Keratinocyte (primary cell): ENCODE data around the gene SYNDIG1. TPM values are rescaled to one million over a fixed set of nuclear protein-coding genes. Genes with fewer than 3 reads are reported as not detected.

ENCODE experiments used
- DNase-seq: peaks from one replicate; pipeline ENCODE4 v3.0.0-alpha.2; 2011; ENCODE audit warnings: low read depth, missing footprints, low spot score
- FAIRE-seq: peaks from 2 replicates; lab custom pipeline; 2011; peaks lifted over from hg19 to GRCh38; lab: Jason Lieb, UNC
- H2AFZ ChIP-seq: 2 replicates; pipeline ENCODE4 v1.6.0; 2012; ENCODE audit warnings: low read length, control low read depth, inconsistent platforms; ENCODE audit not compliant: control insufficient read depth
- H3K27ac ChIP-seq: 2 replicates; pipeline ENCODE4 v1.5.1; 2011; ENCODE audit warnings: low read length; ENCODE audit not compliant: control insufficient read depth, insufficient read depth
- H3K27me3 ChIP-seq: 3 replicates; pipeline ENCODE4 v1.6.0; 2011; ENCODE audit warnings: low read length; ENCODE audit not compliant: control insufficient read depth, insufficient read depth; ENCODE audit errors: extremely low read depth
- H3K36me3 ChIP-seq, 2 experiments: 2 replicates in 1 of 2; 3 replicates in 1 of 2; pipeline ENCODE4 v1.5.1; 2011; ENCODE audit warnings: low read length in 2 of 2, mild to moderate bottlenecking in 1 of 2; ENCODE audit not compliant: control insufficient read depth in 2 of 2, insufficient read depth in 2 of 2; ENCODE audit errors: extremely low read depth in 1 of 2
- H3K4me1 ChIP-seq: 3 replicates; pipeline ENCODE4 v1.5.1; 2011; ENCODE audit warnings: low read length; ENCODE audit not compliant: control insufficient read depth, insufficient read depth; ENCODE audit errors: extremely low read depth
- H3K4me2 ChIP-seq: 3 replicates; pipeline ENCODE4 v1.6.0; 2011; ENCODE audit warnings: low read depth, low read length; ENCODE audit not compliant: control insufficient read depth, insufficient read depth; ENCODE audit errors: extremely low read depth
- H3K4me3 ChIP-seq, 3 experiments: fragments of 200-600 bp in 1 of 3; sonication (generic) in 1 of 3; 2 replicates in 2 of 3; 3 replicates in 1 of 3; pipeline ENCODE4 v1.5.1; 2011 to 2016; ENCODE audit warnings: low read length in 3 of 3, mild to moderate bottlenecking in 3 of 3, control low read depth in 2 of 3, inconsistent platforms in 1 of 3, low read depth in 1 of 3, mixed read lengths in 1 of 3, mixed run types in 1 of 3, moderate library complexity in 1 of 3; ENCODE audit not compliant: control insufficient read depth in 2 of 3, insufficient read depth in 2 of 3; ENCODE audit errors: extremely low read depth in 1 of 3
- H3K79me2 ChIP-seq: 2 replicates; pipeline ENCODE4 v1.6.0; 2012; ENCODE audit warnings: low read length; ENCODE audit not compliant: control insufficient read depth, insufficient read depth
- H3K9ac ChIP-seq: 3 replicates; pipeline ENCODE4 v1.6.0; 2011; ENCODE audit warnings: low read length; ENCODE audit not compliant: control insufficient read depth, insufficient read depth; ENCODE audit errors: extremely low read depth
- H3K9me1 ChIP-seq: 3 replicates; pipeline ENCODE4 v1.6.0; 2011; ENCODE audit warnings: low read length; ENCODE audit not compliant: control insufficient read depth, insufficient read depth; ENCODE audit errors: extremely low read depth
- H3K9me3 ChIP-seq: 2 replicates; pipeline ENCODE4 v1.5.1; 2012; ENCODE audit warnings: low read depth, low read length; ENCODE audit not compliant: control insufficient read depth
- H4K20me1 ChIP-seq: 3 replicates; pipeline ENCODE4 v1.6.0; 2011; ENCODE audit warnings: low read length; ENCODE audit not compliant: control insufficient read depth, insufficient read depth; ENCODE audit errors: extremely low read depth
- CTCF ChIP-seq, 3 experiments: IDR thresholded peaks in 1 of 3; conservative IDR thresholded peaks in 1 of 3; optimal IDR thresholded peaks in 1 of 3; 2 replicates in 2 of 3; 3 replicates in 1 of 3; pipeline versions ENCODE3 to v1.5.1; 2011; ENCODE audit warnings: low read length in 3 of 3, mild to moderate bottlenecking in 3 of 3, moderate library complexity in 2 of 3, control low read depth in 1 of 3, inconsistent platforms in 1 of 3; ENCODE audit not compliant: insufficient read depth in 2 of 3; ENCODE audit errors: extremely low read depth in 1 of 3
- EZH2 ChIP-seq: IDR thresholded peaks from one replicate; pipeline ENCODE4 v1.6.1; 2012; ENCODE audit warnings: inconsistent platforms, mild to moderate bottlenecking, low read length, moderate library complexity
- dilution Hi-C: fragments of 300-500 bp; cut with MboI; formaldehyde crosslinking; loops from one replicate; pipeline ENCODE4 v1.7.0; 2020; ENCODE audit warnings: low sequenced_read_pairs; ENCODE audit not compliant: extremely low pct_ligation_motif_present
- polyA plus RNA-seq, 5 experiments: library from polyadenylated mRNA; depleted of rRNA in 3 of 5; stranded (reverse) in 3 of 5; stranded (forward) in 1 of 5; unstranded in 1 of 5; fragments of >200 nt; gene quantifications; 1 replicate in 1 of 5; 2 replicates in 3 of 5; 3 replicates in 1 of 5; pipeline versions ENCODE4 v1.2.1 to v1.2.3, GENCODE V29; 2011 to 2012; ENCODE audit warnings: missing spikeins in 2 of 5, low read depth in 1 of 5, low replicate concordance in 1 of 5

Gene SYNDIG1
- polyA plus RNA-seq, 1 donor (not counting 4 experiments of a cell fraction or from before 2014, with no cell fraction given) = 0.38 TPM

DNA sequence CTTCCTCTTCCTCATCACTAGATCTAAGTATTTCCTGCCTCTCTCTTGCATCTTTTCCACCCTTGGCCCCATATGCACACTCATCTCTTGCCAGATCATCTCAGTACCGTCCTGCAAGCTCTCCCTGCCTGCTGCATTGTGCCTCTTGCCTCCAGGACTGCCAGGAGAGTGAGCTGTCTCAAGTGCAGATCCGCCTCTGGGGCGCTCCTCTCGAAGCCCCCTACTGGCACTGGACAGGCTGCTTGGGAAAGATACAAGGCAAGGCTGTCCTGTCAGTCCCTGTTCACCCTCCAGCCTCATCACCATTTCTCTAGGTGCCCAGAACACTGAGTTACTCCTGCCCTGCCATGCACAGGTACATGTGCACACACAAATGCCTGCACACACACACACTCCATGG, 10.2 kb downstream of the SYNDIG1 start:
- no peaks in the 10 kb centered on the region for H4K20me1 ChIP-seq
- no peaks in the 10 kb centered on the region for H3K9me1 ChIP-seq
- no peak for DNase-seq
- dilution Hi-C loops = no loop called here
- H3K79me2 ChIP-seq = no peaks in the 10 kb centered on the region
- H3K4me1 ChIP-seq = peaks cover 3% of the 10 kb centered on the region
- H3K4me2 ChIP-seq = no peak overlapping the region
- FAIRE-seq = no peak
- no peak overlapping the region for H3K9ac ChIP-seq
- H3K4me3 ChIP-seq = no peak overlapping the region
- no peaks in the 10 kb centered on the region for H3K27me3 ChIP-seq
- no peaks in the 10 kb centered on the region for H3K9me3 ChIP-seq
- TF ChIP-seq CTCF (optimal IDR thresholded peaks at IDR 0.05 in 1 of 3, IDR thresholded peaks at IDR 0.05 in 1 of 3, conservative IDR thresholded peaks at IDR 0.05 in 1 of 3; ENCODE audit: extremely low read depth in 1 of 3, insufficient read depth in 2 of 3, low read length in 3 of 3) = no peak
- no peak for TF ChIP-seq EZH2
- H3K36me3 ChIP-seq = no peaks in the 10 kb centered on the region
- no peak overlapping the region for H3K27ac ChIP-seq
- no peak overlapping the region for H2AFZ ChIP-seq

DNA sequence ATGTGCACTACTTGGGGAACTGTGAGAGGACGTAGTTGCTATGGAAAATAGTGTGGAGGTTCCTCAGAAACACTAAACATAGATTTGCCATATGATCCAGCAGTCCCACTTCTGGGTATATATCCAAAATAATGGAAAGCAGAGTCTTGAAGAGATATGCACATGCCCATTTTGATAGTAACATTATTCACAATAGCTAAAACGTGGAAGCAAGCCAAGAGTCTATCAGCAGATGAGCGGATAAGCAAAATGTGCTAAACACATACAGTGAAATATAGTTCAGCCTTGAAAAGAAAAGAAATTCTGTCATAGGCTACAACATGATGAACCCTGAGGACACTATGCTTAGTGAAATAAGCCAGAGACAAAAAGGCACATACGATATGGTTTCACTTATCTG, 11.1 kb downstream of the SYNDIG1 start:
- TF ChIP-seq EZH2 (no peak), CTCF (optimal IDR thresholded peaks at IDR 0.05 in 1 of 3, IDR thresholded peaks at IDR 0.05 in 1 of 3, conservative IDR thresholded peaks at IDR 0.05 in 1 of 3; ENCODE audit: extremely low read depth in 1 of 3, insufficient read depth in 2 of 3, low read length in 3 of 3) (no peak)
- Histone ChIP-seq H2AFZ (no peak overlapping the region), H3K79me2 (no peaks in the 10 kb centered on the region), H3K4me1 (peaks cover under 1% of the 10 kb centered on the region), H3K27me3 (no peaks in the 10 kb centered on the region), H4K20me1 (no peaks in the 10 kb centered on the region), H3K36me3 (no peaks in the 10 kb centered on the region), H3K4me3 (no peak overlapping the region), H3K27ac (no peak overlapping the region), H3K9ac (no peak overlapping the region), H3K9me1 (no peaks in the 10 kb centered on the region), H3K4me2 (no peak overlapping the region), H3K9me3 (no peaks in the 10 kb centered on the region)
- dilution Hi-C loops = no loop called here
- no peak for FAIRE-seq
- DNase-seq = no peak
